D341Med (cell line): ENCODE data around the gene LSP1.
A peak's percentile ranks its signal among the peaks of the same experiment; 100 is the strongest.
"Not testable (repeated sequence)": the region's sequence is repeated elsewhere in the genome, so short reads cannot be mapped to it uniquely, and the experiment has no call there.

Experiments used
- DNase-seq: peaks from one replicate; pipeline ENCODE4 v3.0.0; 2012; ENCODE audit warnings: low spot score

Gene LSP1

GRCh38 chr11:1928891-1929541 lies 76.1 kb downstream of the LSP1 start:
- DNase-seq: peak; percentile 40

GRCh38 chr11:1929621-1930461 lies 77.0 kb downstream of the LSP1 start:
- DNase-seq: no peak

- DNase-seq: no peak
Observed at GRCh38 chr11:1930462-1930830, 77.6 kb downstream of the LSP1 start.

GRCh38 chr11:1931341-1932104 lies 78.6 kb downstream of the LSP1 start:
- no peak for DNase-seq

GRCh38 chr11:1932105-1932480 lies 79.2 kb downstream of the LSP1 start:
- no peak for DNase-seq

- DNase-seq: no peak
Observed at GRCh38 chr11:1932681-1933080, 79.8 kb downstream of the LSP1 start.

- DNase-seq: no peak
Observed at GRCh38 chr11:1933416-1934334, 80.8 kb downstream of the LSP1 start.

- DNase-seq: no peak
Observed at GRCh38 chr11:1934335-1935155, 81.7 kb downstream of the LSP1 start.

- DNase-seq: peak; percentile 34
Observed at GRCh38 chr11:1935156-1936071, 82.5 kb downstream of the LSP1 start.

- DNase-seq: peak; percentile 39
Observed at GRCh38 chr11:1936072-1936780, 83.3 kb downstream of the LSP1 start.

GRCh38 chr11:1936781-1937615 lies 84.1 kb downstream of the LSP1 start:
- peak; percentile 30 for DNase-seq

GRCh38 chr11:1937616-1938342 lies 84.9 kb downstream of the LSP1 start:
- peak; percentile 30 for DNase-seq

GRCh38 chr11:1938343-1939005 lies 85.6 kb downstream of the LSP1 start:
- DNase-seq: no peak

GRCh38 chr11:1939006-1939625 lies 86.2 kb downstream of the LSP1 start:
- DNase-seq: peak; percentile 38

GRCh38 chr11:1939788-1940187 lies 86.9 kb downstream of the LSP1 start:
- DNase-seq: not testable (repeated sequence)
